AML-193 (cell line): ENCODE measurements around the gene FOXD4L6.
"Not testable (repeated sequence)": the region's sequence is repeated elsewhere in the genome, so short reads cannot be mapped to it uniquely, and the experiment has no call there.

Source experiments
- DNase-seq, 2 experiments: peaks; one replicate each; lab custom pipeline; 2025; lab: John Stamatoyannopoulos, UW

Gene FOXD4L6

DNA sequence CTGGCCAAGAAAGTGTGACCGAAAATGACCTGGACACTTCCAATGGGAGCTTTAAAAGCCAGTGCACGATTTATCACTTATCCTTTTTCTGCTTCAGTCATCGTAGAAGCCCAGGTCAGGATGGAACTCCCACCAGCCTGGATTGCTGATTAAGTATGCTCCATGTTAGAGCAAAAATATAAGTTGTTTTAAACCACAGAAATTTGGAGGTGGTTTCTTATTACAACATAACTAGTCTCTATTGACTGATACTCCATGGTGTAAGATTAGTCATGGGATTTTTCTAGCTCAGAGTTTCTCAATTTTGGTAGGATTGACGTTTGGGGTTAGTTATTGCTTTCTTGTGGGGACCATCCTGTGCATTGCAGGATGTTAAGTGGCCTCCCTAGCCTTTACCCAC lies 29.7 kb downstream of the FOXD4L6 start:
- not testable (repeated sequence) for DNase-seq

DNA sequence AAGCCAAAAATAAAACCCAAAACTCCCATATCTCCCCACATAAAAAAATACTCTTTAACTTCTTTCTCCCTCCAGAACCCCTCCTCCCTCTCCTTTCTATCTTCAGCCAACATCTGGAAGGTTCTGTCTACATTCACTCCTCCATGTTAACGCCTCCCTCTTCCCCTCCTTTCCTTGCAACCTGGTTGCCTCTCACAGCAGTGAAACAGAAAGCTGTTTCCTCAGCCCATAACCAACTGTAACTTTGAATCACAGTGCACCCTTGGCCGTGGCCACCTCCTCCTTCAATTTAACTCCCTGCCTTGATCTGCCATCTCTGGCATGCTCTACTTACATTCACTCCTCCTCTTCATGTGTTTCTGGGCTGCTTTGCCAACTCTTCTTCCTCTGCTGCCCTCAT lies 33.4 kb downstream of the FOXD4L6 start:
- DNase-seq: not testable (repeated sequence)

DNA sequence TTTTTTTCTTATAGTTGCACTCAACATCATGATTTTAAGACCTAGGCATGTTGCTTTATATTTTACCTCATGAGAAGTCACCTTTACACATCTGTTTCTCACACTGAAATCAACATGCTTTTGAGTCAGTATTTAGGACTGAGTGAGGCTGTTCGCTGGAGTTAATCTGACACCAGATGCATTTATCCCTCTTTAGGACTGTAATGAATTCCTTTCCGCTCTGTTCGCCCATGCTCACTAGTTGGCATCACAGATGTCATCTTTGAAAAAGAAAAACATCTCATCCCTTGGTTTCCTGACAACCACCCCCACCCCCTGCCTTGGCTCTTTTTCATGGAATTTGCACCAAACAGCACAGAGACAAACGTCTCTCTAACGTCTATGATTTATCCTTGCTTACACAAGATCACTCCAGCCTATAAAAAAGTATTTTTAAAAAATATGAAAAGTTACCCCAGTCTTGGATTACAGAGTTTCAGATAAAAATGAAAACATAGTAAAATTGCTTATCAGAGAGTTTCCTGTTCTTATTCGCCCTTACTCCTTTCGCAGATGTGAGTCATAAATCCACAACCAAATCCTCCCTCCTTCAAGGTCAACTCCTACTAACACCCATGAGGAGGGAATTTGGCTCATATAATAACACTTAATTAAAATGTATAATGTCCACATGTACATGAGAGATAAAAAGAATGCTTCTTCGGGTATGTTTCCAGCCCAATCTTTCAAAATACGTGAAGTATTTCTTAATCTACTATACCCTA lies 34.3 kb downstream of the FOXD4L6 start:
- not testable (repeated sequence) for DNase-seq

DNA sequence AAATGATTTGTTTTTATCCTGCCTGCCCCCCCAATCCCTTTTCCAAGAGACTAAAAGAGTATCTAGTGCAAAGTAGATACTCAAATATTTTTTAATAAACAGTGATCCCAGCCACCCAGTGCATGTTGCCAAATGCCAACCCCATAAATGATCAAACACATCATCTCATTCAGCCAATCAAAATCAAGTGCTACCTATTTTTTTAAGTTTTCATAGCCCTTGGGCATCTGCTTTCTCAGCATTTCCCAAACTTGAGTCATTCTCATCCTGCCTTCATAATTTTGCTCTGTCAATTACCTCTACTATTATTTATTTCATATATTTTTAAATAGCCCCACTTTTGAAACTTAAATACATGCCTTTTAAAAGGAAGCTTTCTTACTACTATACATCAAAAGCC lies 37.6 kb downstream of the FOXD4L6 start:
- not testable (repeated sequence) for DNase-seq

DNA sequence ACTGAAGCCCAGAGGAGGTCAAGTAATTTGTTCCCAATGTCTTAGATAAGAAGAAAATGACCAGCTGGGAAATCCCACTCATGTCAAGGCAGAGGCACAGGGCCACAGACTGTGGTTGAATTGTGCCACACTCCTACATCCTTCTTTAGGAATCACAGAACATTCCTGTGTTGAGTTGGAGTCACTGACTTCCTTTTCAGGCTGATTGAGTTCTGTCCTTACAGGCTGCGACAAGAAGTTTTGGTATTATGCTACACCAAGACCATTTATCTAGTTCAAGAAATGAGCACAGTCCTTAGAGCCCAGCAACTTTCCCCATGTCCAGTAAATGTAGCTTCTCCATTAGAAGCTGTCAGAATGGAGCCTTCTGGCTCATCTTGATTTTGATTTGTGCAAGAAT lies 38.1 kb downstream of the FOXD4L6 start:
- not testable (repeated sequence) for DNase-seq

DNA sequence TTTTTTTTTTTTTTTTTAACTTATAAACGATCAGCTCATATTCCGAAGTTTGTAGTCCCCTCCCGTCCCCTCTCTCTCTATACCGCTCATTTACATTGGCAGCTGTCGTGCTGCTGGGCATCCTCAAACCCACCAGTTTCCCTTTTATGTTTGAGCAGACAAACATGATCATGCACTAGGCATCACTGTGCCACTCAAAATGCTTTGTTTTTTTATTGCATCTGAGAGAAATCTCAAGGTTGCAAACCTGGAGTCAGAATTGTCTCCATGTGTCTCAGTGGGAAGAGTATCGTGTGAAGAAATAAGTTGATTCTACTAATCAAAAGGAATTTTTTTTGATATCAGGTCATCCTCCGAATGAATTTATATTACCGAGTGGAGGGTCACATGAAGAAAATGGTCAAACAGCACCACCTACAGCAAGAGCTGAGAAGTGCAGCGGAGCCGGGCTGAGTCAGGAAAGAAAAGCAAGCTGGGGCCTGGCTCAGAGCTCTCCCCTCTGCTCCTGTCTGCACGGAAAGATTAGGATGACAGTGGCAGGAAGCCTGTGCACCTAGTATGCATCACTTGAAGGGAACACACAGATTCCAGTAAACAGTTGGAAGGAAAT lies 39.9 kb downstream of the FOXD4L6 start:
- DNase-seq: not testable (repeated sequence)

DNA sequence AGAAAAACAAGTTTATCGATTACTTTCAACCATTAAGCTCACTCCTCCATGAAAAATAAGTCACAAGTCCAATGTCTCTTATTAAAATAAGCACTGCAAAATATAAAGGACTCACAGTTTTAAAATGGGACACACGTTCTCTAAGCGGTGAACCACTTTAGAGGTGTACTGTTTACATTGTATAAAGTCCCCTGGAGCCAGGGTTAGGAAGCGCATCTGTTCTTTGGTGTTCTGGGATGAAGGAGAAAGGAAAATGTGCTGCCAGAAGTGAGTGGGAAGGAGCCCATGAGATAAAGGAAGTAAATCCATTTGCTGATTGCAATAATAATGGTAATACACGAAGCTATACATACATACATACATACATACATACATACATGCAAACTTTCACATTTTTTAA lies 40.6 kb downstream of the FOXD4L6 start:
- not testable (repeated sequence) for DNase-seq

DNA sequence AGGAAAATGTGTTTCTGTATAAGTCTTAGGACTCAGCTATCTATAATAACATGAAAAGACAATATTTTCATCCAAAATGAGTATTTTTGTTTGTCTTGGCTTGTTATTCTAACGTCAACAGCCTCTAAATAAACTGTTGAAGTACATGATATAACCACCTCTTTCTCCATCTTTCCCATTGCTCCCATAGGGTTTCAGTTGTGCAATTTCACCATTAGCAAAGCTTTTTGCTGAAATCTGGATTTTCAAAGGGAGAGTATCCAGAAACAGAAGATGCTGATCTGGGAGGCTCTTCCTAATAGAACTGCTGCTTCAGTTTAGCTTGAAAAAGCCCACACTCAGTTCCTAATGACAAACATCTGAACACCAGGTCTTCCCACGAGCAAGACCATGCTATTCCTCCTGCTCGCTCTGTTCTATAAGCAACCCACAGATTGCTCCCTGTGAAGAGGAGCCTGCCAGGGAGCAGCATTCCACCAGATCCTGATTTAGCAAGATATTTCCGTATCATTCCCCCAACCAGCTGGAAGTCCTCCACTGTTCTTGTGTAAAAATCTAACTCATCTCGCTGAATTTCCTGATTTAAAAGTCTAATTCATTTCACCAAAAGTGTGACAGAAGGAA lies 41.2 kb downstream of the FOXD4L6 start:
- DNase-seq: not testable (repeated sequence)

DNA sequence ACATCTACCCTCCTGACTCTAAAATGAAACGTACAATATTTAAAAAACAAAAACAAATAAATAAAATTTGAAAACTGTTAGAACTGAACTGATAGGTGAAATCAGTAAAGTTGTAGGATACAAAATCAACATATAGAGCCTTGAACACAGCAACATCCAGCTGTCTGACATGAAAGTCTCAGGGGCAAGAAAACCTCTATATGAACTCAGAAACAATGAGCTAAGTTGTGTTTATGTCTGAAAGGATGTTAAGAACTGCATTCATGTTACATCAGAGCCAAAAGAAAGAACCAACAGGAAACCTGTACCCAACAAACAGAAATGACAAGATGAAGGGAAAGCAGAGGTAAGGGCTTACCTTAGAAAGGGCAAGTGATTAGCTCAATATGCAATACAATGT lies 41.8 kb downstream of the FOXD4L6 start:
- DNase-seq: not testable (repeated sequence)

DNA sequence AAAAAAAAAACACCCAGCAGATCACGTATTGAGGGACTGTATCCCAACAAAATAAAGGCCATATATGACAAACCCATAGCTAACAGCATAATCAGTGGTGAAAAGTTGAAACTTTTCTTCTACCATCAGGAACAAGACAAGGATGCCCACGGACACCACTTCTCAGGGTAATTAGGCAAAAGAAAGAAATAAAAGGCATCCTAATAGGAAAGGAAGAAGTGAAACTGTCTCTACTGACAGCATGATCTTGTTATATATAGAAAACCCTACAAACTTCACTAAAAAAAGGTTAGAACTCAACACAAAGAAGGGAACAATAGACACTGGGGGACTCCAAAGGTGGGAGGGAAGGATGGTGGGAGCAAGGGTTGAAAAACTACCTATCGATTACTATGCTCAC lies 42.3 kb downstream of the FOXD4L6 start:
- not testable (repeated sequence) for DNase-seq

DNA sequence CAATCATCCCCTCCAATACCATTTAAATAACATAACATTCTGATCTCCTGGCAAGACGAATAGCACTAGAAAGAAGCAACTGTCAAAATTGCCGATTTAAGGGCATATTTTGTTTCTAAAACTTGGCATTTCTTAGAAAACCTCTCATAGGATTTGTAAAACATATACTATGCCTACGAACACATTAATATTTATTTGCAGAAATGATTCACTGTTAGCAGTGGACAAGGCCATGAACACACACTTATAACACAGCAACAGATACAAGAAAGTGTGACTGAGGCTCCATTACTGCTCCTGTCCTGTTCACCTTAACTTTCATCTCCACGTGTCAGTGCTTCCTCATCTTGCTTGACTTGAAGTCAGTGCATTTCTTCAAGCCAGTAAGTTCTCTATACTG lies 46.1 kb downstream of the FOXD4L6 start:
- not testable (repeated sequence) for DNase-seq

DNA sequence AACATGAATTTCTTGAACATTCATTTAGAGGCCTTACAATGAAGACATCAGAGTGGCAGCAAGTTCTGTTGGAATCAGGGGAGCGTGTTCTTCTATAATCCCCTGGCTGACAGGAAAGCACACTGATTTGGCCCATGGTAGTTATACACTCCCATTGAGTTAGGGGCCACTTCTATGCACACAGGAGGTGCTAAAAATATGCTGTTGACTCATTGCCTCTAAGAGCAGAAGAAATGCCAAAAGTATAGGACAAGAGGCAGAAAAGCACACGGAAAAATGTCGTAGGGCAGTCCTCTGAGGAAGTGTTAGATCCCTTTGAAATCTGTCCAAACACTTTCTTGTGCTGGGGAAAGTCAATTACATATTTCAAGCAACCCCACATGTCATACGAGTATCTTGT lies 49.0 kb downstream of the FOXD4L6 start:
- DNase-seq: not testable (repeated sequence)

DNA sequence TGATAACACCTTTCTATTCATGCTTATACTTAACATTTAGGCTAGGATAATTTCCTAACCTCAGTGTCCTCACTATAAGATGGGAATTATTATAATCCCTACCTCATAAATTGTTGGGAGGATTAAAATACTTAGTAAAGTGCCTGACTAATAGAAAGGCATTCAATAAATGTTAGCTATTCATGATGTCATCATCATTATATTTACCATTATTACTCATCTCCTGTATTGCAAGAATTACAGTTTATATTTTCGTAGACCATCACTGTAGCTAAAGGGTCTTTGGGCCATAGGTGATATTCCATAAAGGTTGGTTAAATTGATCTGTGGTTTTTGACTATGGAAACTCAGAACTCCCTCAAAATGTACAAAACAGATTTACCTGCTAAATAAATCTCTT lies 50.9 kb downstream of the FOXD4L6 start:
- not testable (repeated sequence) for DNase-seq
